GM12878 (cell line): ENCODE results near the gene PRICKLE3. TPM values are rescaled to one million over a fixed set of nuclear protein-coding genes. Genes with fewer than 3 reads are reported as not detected.

Experiments
- BCL3 ChIP-seq: IDR thresholded peaks from 2 replicates; pipeline ENCODE4 v1.6.1; 2011; ENCODE audit warnings: borderline replicate concordance, low read depth, mild to moderate bottlenecking, moderate library complexity, low read length; ENCODE audit not compliant: insufficient read depth, poor library complexity, severe bottlenecking
- BCLAF1 ChIP-seq: fragments of 450-650 bp; IDR thresholded peaks from 2 replicates; pipeline ENCODE4 v1.6.1; 2017; ENCODE audit warnings: antibody characterized with exemption, mild to moderate bottlenecking, moderate library complexity
- CUX1 ChIP-seq: IDR thresholded peaks from 2 replicates; pipeline ENCODE4 v1.6.1; 2012; ENCODE audit warnings: improper control_type of control experiment, low read depth, low read length; ENCODE audit not compliant: insufficient replicate concordance
- DPF2 ChIP-seq: fragments of 450-650 bp; IDR thresholded peaks from 2 replicates; pipeline ENCODE4 v1.6.1; 2017; ENCODE audit warnings: mild to moderate bottlenecking
- EED ChIP-seq: sonication (generic); IDR thresholded peaks from 2 replicates; pipeline ENCODE4 v1.6.1; 2016; ENCODE audit warnings: antibody characterized with exemption, low read depth
- GATAD2B ChIP-seq: fragments of 450-650 bp; conservative IDR thresholded peaks from 2 replicates; pipeline ENCODE4 v1.6.1; 2017; ENCODE audit warnings: low read depth, mild to moderate bottlenecking, moderate library complexity
- KAT2A ChIP-seq: conservative IDR thresholded peaks from 2 replicates; pipeline ENCODE4 v1.6.1; 2011; ENCODE audit warnings: low read depth, low read length; ENCODE audit not compliant: control insufficient read depth
- MEF2A ChIP-seq: IDR thresholded peaks from 2 replicates; pipeline ENCODE4 v1.6.1; 2011; ENCODE audit warnings: low read depth, mild to moderate bottlenecking, low read length, moderate library complexity; ENCODE audit not compliant: insufficient read depth
- MEF2B ChIP-seq: fragments of 450-650 bp; IDR thresholded peaks from 2 replicates; pipeline ENCODE4 v1.6.1; 2018; ENCODE audit warnings: mild to moderate bottlenecking, moderate library complexity; ENCODE audit not compliant: partially characterized antibody, poor library complexity, severe bottlenecking
- MTA3 ChIP-seq: IDR thresholded peaks from 2 replicates; pipeline ENCODE4 v1.6.1; 2012; ENCODE audit warnings: low read length, inconsistent platforms, borderline replicate concordance
- NKRF ChIP-seq: fragments of 450-650 bp; conservative IDR thresholded peaks from 2 replicates; pipeline ENCODE4 v1.6.1; 2017; ENCODE audit warnings: mild to moderate bottlenecking, moderate library complexity
- NRF1 ChIP-seq: conservative IDR thresholded peaks from 2 replicates; pipeline ENCODE4 v1.6.1; 2011; ENCODE audit warnings: mild to moderate bottlenecking, low read depth, low read length, improper control_type of control experiment
- RBBP5 ChIP-seq: fragments of 200-600 bp; sonication (generic); conservative IDR thresholded peaks from 2 replicates; pipeline ENCODE4 v1.6.1; 2016
- SP1 ChIP-seq: IDR thresholded peaks from one replicate; pipeline ENCODE4 v1.6.1; 2011; ENCODE audit warnings: low read depth, low read length
- STAT3 ChIP-seq: IDR thresholded peaks from 2 replicates; pipeline ENCODE4 v1.6.1; 2011; ENCODE audit warnings: low read depth, low read length, improper control_type of control experiment
- SUPT20H ChIP-seq: IDR thresholded peaks from 2 replicates; pipeline ENCODE4 v1.6.1; 2011; ENCODE audit warnings: low read depth, mild to moderate bottlenecking, low read length, moderate library complexity, borderline replicate concordance; ENCODE audit not compliant: control insufficient read depth
- polyA plus RNA-seq, 11 experiments: library from polyadenylated mRNA; depleted of rRNA in 4 of 11; unstranded in 6 of 11; stranded (reverse) in 5 of 11; fragments of >200 nt; fragmentation: Nextera tagmentation in 4 of 11; fragmentation: Illumina TruSeq in 1 of 11; extraction: Ambion mirVana in 4 of 11; extraction: Trizol in 1 of 11; gene quantifications; 1 replicate in 1 of 11; 2 replicates in 10 of 11; pipeline versions ENCODE4 v1.2.1 to v1.2.3, GENCODE V29; 2011 to 2016; ENCODE audit warnings: inconsistent platforms in 2 of 11, missing spikeins in 2 of 11, low read depth in 1 of 11
- total RNA-seq, 4 experiments: library from RNA; depleted of rRNA in 3 of 4; stranded (reverse); fragments of >200 nt in 3 of 4; fragmentation: Illumina TruSeq in 1 of 4; extraction: Trizol in 1 of 4; gene quantifications; 2 replicates each; pipeline versions ENCODE4 v1.2.1 to v1.2.3, GENCODE V29; 2013 to 2021

The PRICKLE3 gene
- total and polyA plus RNA-seq, 10 of the 15 experiments (the other 5 are each of a cell fraction or from before 2014, with no cell fraction given), result 0.69 to 17.4 (median 7.6) TPM

GRCh38 chrX:49199906-49200771 is 14.0 kb upstream of the PRICKLE3 start, which contains the start of gene SYP (continued):
- TF ChIP-seq BCL3 (peak; percentile 18), MEF2A (no peak), SUPT20H (no peak), NRF1 (peak; percentile 61), BCLAF1 (no peak), DPF2 (peak; percentile 63; the same call in 1 of the 2 replicates), NKRF (peak; percentile 73), STAT3 (no peak), RBBP5 (no peak), KAT2A (0 out of 2 replicates have a peak, but pooled peaks have one; percentile 21), CUX1 (no peak), SP1 (peak; percentile 52), MEF2B (peak; percentile 16), EED (no peak), GATAD2B (peak; percentile 65; the same call in 1 of the 2 replicates), MTA3 (no peak)
